ENCODE results near the gene POLR3GL.

Gene POLR3GL

GRCh38 chr1:145975216-145975615 lies 10.7 kb downstream of the POLR3GL start:
- DNase-seq (ENCODE audit: low spot score) = no peak

GRCh38 chr1:145977016-145977415 lies 12.5 kb downstream of the POLR3GL start:
- no peak for DNase-seq (ENCODE audit: low spot score)

GRCh38 chr1:145977486-145978470 lies 13.3 kb downstream of the POLR3GL start:
- peak; percentile 87 for DNase-seq (ENCODE audit: low spot score)

GRCh38 chr1:145978471-145978853 lies 14.0 kb downstream of the POLR3GL start:
- no peak for DNase-seq (ENCODE audit: low spot score)

- DNase-seq (ENCODE audit: low spot score) = peak; percentile 97
Observed at GRCh38 chr1:145978854-145979745, 14.6 kb downstream of the POLR3GL start.

- no peak for DNase-seq (ENCODE audit: low spot score)
Observed at GRCh38 chr1:145979746-145980456, 15.4 kb downstream of the POLR3GL start.

- DNase-seq (ENCODE audit: low spot score) = no peak
Observed at GRCh38 chr1:145980457-145980994, 16.0 kb downstream of the POLR3GL start.

GRCh38 chr1:145982010-145982723 lies 17.7 kb downstream of the POLR3GL start:
- no peak for DNase-seq (ENCODE audit: low spot score)

GRCh38 chr1:145983206-145983675 lies 18.8 kb downstream of the POLR3GL start:
- DNase-seq (ENCODE audit: low spot score) = peak; percentile 67

- DNase-seq (ENCODE audit: low spot score) = no peak
Observed at GRCh38 chr1:145983960-145984830, 19.7 kb downstream of the POLR3GL start.

GRCh38 chr1:145985129-145985501 lies 20.6 kb downstream of the POLR3GL start:
- no peak for DNase-seq (ENCODE audit: low spot score)

- DNase-seq (ENCODE audit: low spot score) = peak; percentile 63
Observed at GRCh38 chr1:145985502-145986439, 21.3 kb downstream of the POLR3GL start.

- DNase-seq (ENCODE audit: low spot score) = no peak
Observed at GRCh38 chr1:145986551-145986950, 22.1 kb downstream of the POLR3GL start.

GRCh38 chr1:145987926-145988325 lies 23.4 kb downstream of the POLR3GL start:
- no peak for DNase-seq (ENCODE audit: low spot score)

GRCh38 chr1:145988773-145989172 lies 24.3 kb downstream of the POLR3GL start:
- no peak for DNase-seq (ENCODE audit: low spot score)

GRCh38 chr1:145990249-145990855 lies 25.9 kb downstream of the POLR3GL start:
- peak; percentile 66 for DNase-seq (ENCODE audit: low spot score)

- no peak for DNase-seq (ENCODE audit: low spot score)
Observed at GRCh38 chr1:145991735-145992412, 27.4 kb downstream of the POLR3GL start.

GRCh38 chr1:145992502-145992936 lies 28.0 kb downstream of the POLR3GL start:
- DNase-seq (ENCODE audit: low spot score) = no peak

Data from LoVo (cell line).